Measurements from ENCODE around the gene KLF15. TPM values are rescaled to one million over a fixed set of nuclear protein-coding genes. Genes with fewer than 3 reads are reported as not detected.
A peak's percentile ranks its signal among the peaks of the same experiment; 100 is the strongest.

Gene KLF15
- total RNA-seq, 2 experiments from 2014 or later, result 0.11 to 0.22 TPM

DNA sequence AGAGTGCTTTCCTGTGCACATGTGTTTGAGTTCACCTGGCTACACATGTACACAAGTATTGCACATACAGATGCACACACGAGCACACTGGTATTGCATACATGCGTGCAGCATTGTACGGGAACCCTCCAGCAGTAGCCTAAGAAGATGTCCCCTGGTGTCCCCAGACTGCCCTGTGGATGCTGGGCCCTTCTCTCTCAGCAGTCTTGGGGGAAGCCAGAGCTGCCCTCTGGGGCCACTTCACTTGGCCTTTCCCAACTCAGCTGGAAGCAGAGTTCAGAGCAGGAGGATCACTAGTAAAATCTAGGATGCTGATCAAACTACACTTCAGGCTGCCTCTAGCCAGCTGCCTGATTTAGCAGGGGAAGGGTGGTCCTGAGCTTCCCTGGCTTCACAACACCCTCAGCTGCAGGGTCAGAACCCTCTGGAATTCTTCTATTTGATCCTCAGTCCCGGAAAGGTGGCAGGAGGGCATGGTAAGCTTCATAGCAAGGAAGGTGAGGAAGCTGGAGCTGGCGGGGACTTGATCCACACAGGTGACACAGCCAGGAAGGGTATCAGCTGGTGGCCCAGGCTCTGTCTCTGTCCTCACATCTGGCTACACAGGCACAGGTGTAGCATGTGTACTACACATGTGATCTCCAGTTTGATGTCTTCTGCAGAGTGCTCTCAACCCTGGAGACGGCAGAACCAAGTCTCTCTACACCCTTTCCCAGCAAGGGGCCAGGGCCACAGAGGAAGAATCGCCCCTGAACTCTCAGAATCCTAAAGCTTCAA, 36.5 kb downstream of the KLF15 start:
- no peak overlapping the region for H3K27ac Mint-ChIP-seq
- H3K27me3 Mint-ChIP-seq, result peaks cover 2% of the 10 kb centered on the region
- H3K4me3 Mint-ChIP-seq, result no peak overlapping the region
- H3K36me3 Mint-ChIP-seq, result no peaks in the 10 kb centered on the region
- ATAC-seq (ENCODE audit: low read depth) (no peak), DNase-seq (peak; percentile 8)
- H3K9me3 Mint-ChIP-seq, result no peaks in the 10 kb centered on the region
- H3K4me1 Mint-ChIP-seq, result no peaks in the 10 kb centered on the region
- POLR2A ChIA-PET, result no interaction called here

DNA sequence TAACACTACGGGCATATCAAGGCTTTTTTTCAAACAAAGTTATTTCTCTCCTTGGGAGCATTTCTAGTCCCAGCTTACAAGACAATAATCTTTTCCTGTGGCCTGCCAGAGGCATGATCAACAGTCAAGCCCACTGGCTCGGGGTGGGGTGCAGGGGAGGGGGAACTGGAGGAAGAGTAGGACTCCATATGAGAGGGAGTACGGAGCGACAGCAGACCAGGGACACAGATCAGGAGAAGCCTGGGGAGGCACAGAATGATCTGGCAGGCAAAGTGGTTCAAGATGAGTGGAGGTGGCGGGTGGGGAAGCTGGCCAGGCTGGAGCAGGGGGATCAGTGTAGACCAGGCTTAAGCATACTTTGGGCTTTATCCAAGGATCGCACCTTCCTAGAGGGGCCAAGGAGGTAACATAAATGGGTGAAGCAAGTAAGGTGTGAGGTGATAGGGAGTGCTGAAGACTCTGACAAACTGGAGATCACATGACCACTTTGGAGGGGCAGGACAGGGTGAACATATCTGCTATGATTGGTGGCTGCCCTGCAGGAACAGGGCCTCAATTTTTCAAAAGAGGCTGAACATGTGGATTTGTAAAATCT, 37.4 kb downstream of the KLF15 start:
- H3K9me3 Mint-ChIP-seq, result no peaks in the 10 kb centered on the region
- no peak overlapping the region for H3K27ac Mint-ChIP-seq

DNA sequence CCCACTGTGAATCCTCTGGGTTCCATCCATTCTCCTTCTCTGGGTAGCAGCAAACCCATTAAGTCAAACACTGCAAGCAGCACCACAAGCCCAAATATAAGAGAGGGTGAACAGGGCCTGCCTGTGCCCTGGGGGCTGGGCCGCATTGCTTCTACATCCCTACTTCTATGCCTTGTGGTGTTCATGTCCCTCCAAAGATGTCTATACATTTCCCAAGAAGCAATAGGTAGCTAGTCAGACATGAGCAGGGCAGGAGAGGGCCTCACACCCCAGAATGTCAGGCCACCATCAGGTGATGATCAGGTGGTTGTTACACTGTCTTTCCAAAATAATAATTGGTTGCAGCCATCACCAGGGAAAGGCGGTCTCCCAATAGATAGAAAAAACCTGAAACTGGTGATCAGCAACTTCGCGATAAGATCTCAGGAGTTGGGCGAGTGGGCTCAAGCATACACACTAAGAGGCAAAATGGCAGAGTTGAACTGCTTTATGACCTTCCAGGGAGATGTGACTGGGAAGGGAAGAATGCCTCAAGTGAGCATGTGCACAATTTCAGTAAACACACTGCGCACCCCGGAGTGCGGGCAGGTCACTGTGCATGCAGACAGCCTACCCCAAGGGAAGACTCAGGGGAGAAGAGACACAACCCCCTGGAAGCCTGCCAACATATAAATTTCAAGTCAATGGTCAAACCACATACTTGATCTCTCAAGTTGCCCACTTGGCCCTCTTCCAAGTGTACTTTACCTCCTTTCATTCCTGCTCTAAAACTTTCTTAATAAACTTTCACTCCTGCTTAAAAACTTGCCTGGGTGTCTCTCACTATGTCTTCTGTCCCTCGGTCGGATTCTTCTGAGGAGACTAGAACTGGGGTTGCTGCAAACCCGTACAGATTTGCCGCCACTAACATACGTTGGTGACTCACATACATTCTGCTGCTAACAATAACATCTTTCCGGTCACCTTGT, 39.9 kb downstream of the KLF15 start:
- no peak for DNase-seq
- POLR2A ChIA-PET, result no interaction called here
- H3K27ac Mint-ChIP-seq, result no peak overlapping the region

More for the DNA sequence above, 37.4 kb downstream of the KLF15 start:
- peaks cover 2% of the 10 kb centered on the region for H3K27me3 Mint-ChIP-seq
- no peaks in the 10 kb centered on the region for H3K36me3 Mint-ChIP-seq
- POLR2A ChIA-PET, result no interaction called here
- H3K4me1 Mint-ChIP-seq, result no peaks in the 10 kb centered on the region
- ATAC-seq (ENCODE audit: low read depth) (no peak), DNase-seq (no peak)
- no peak overlapping the region for H3K4me3 Mint-ChIP-seq

DNA sequence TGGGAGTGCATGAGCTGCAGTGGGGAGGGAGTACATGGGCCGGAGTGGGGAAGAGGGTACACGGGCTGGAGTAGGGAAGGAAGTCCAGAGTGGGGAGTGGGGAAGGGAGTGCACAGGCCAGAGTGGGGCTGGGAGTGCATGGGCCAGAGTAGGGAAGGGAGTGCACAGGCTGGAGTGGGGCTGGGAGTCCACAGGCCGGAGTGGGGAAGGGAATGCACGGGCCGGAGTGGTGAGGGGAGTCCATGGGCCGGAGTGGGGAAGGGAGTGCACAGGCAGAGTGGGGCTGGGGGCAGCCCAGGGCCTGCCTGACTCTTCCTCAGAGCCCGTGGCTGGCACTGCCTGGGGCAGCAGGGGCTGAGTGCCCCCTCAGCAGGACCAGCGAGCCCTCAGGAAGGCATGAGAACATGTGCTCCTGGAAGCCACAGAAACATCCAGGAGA, 40.7 kb downstream of the KLF15 start:
- POLR2A ChIA-PET, result no interaction called here
- no peaks in the 10 kb centered on the region for H3K4me1 Mint-ChIP-seq
- no peaks in the 10 kb centered on the region for H3K27me3 Mint-ChIP-seq
- no peaks in the 10 kb centered on the region for H3K9me3 Mint-ChIP-seq
- H3K4me3 Mint-ChIP-seq, result no peak overlapping the region
- no peak for DNase-seq
- no peaks in the 10 kb centered on the region for H3K36me3 Mint-ChIP-seq
- no peak overlapping the region for H3K27ac Mint-ChIP-seq
- no peak for ATAC-seq (ENCODE audit: low read depth)

More for the DNA sequence above, 39.9 kb downstream of the KLF15 start:
- Mint-ChIP-seq H3K36me3 (no peaks in the 10 kb centered on the region), H3K9me3 (no peaks in the 10 kb centered on the region), H3K27me3 (peaks cover 1% of the 10 kb centered on the region), H3K4me3 (no peak overlapping the region), H3K4me1 (no peaks in the 10 kb centered on the region)
- no peak for ATAC-seq (ENCODE audit: low read depth)

DNA sequence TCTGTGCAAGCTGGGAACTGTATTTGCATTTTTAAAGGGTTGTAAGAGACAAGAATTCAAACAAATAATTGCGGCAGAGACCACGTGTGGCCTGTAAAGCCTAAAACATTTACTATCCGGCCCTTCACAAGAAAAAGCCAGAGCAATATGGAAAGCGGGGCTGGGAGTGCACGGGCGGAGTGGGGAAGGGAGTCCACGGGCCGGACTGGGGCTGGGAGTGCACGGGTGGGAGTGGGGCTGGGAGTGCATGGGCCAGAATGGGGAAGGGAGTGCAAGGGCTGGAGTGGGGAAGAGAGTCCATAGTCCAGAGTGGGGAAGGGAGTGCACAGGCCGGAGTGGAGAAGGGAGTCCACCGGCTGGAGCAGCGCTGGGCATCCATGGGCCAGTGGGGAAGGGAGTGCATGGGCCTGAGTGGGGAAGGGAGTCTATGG, 41.2 kb downstream of the KLF15 start:
- H3K27me3 Mint-ChIP-seq, result no peaks in the 10 kb centered on the region
- DNase-seq, result no peak
- no peak overlapping the region for H3K4me3 Mint-ChIP-seq
- no peaks in the 10 kb centered on the region for H3K4me1 Mint-ChIP-seq
- no peaks in the 10 kb centered on the region for H3K36me3 Mint-ChIP-seq
- no peak for ATAC-seq (ENCODE audit: low read depth)
- H3K9me3 Mint-ChIP-seq, result no peaks in the 10 kb centered on the region
- POLR2A ChIA-PET, result no interaction called here
- H3K27ac Mint-ChIP-seq, result no peak overlapping the region

DNA sequence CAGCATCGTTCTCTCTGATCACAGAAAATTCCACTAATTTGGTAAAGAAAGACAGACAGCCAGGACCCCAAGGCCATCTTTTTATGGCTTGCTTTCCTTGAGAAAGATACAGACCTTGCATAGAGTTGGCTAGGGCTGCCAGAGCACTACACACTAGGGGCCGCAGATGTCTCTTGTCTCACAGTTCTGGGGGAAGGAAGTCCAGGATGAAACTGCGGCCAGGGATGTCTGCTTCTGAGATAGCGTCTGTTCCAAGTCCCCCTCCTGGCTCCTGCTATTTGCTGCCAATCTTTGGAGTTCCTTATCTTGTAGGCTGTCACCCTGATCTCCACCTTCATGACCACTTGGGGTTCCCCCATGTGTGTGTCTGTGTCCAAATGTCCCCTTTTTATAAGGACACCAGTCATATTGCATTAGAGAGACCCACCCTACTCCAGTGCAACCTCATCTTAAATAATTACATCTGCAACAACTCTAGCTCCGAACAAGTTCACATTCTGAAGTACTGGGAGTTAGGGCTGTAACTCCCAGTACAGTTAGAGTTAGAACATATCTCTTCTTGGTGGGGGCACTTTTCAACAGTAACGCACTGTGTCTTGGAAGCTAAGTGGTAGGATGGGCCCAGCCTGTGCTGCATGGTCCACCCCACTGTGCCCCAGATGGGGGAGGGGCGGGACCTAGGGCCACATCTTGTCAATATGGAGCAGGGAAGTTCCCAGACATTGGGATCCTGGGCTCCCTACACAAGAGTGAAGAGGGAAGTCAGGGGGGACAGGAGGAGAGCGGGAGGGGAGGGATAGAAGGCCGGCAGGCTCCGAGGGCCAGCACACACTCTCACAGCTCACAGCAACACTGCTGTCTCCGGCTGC, 42.2 kb downstream of the KLF15 start:
- POLR2A ChIA-PET, result no interaction called here
- no peaks in the 10 kb centered on the region for H3K36me3 Mint-ChIP-seq
- H3K4me1 Mint-ChIP-seq, result no peaks in the 10 kb centered on the region
- H3K9me3 Mint-ChIP-seq, result no peaks in the 10 kb centered on the region
- ATAC-seq (ENCODE audit: low read depth), result no peak
- DNase-seq, result no peak
- H3K27ac Mint-ChIP-seq, result no peak overlapping the region
- peaks cover 3% of the 10 kb centered on the region for H3K27me3 Mint-ChIP-seq
- no peak overlapping the region for H3K4me3 Mint-ChIP-seq

GRCh38 chr3:126314305-126314789, 42.9 kb downstream of the KLF15 start:
- DNase-seq (no peak), ATAC-seq (ENCODE audit: low read depth) (no peak)
- no peaks in the 10 kb centered on the region for H3K4me1 Mint-ChIP-seq
- POLR2A ChIA-PET, result no interaction called here
- H3K27me3 Mint-ChIP-seq, result peaks cover 3% of the 10 kb centered on the region
- no peaks in the 10 kb centered on the region for H3K36me3 Mint-ChIP-seq
- H3K27ac Mint-ChIP-seq, result no peak overlapping the region
- H3K9me3 Mint-ChIP-seq, result no peaks in the 10 kb centered on the region
- H3K4me3 Mint-ChIP-seq, result no peak overlapping the region

- Mint-ChIP-seq H3K27ac (no peak overlapping the region), H3K36me3 (no peaks in the 10 kb centered on the region), H3K27me3 (peaks cover 3% of the 10 kb centered on the region), H3K9me3 (no peaks in the 10 kb centered on the region), H3K4me1 (no peaks in the 10 kb centered on the region), H3K4me3 (no peak overlapping the region)
- POLR2A ChIA-PET, result no interaction called here
- DNase-seq (no peak), ATAC-seq (ENCODE audit: low read depth) (no peak)
These were observed 43.5 kb downstream of the KLF15 start for GRCh38 chr3:126313580-126314304.

- Mint-ChIP-seq H3K4me1 (no peaks in the 10 kb centered on the region), H3K9me3 (no peaks in the 10 kb centered on the region), H3K36me3 (no peaks in the 10 kb centered on the region), H3K27ac (no peak overlapping the region), H3K27me3 (peaks cover 3% of the 10 kb centered on the region), H3K4me3 (no peak overlapping the region)
- no peak for ATAC-seq (ENCODE audit: low read depth)
- POLR2A ChIA-PET, result no interaction called here
- DNase-seq, result no peak
These were observed 44.0 kb downstream of the KLF15 start for GRCh38 chr3:126313166-126313565.

- POLR2A ChIA-PET, result no interaction called here
- H3K27ac Mint-ChIP-seq, result no peak overlapping the region
- no peaks in the 10 kb centered on the region for H3K4me1 Mint-ChIP-seq
- H3K36me3 Mint-ChIP-seq, result no peaks in the 10 kb centered on the region
- no peaks in the 10 kb centered on the region for H3K9me3 Mint-ChIP-seq
- peaks cover 3% of the 10 kb centered on the region for H3K27me3 Mint-ChIP-seq
- DNase-seq (no peak), ATAC-seq (ENCODE audit: low read depth) (no peak)
- H3K4me3 Mint-ChIP-seq, result no peak overlapping the region
These were observed 44.9 kb downstream of the KLF15 start for GRCh38 chr3:126312341-126312740.

DNA sequence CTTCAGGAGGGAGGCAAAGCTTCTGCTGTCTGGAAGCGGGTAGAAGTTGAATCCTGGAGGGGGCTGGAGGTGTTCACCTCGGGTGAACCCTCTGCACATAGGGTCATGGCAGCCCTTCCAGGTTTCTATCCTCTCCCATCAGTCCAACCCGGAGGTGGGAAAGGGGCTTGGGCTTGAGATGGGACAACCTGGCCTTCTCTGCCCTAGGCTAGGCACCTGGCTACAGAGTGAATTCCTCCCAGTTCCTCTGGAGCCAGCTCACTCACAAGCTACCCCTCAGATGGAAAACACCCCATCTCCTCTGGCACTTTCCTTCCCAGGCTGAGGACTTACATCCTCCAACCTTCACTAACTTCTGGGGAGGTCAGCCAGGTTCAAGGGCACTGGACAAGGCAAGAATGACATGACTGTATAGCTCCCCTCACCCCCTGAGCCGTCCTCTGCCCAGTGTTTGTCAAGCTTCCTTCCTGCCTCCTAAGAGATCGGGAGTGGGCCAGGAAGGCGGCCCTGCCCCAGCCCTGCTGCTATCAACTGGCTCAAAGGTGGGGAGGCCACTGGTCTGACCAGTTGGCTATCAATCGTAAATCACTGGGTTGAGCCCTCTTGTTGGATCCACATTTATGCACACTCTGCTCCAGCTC, 45.8 kb downstream of the KLF15 start:
- DNase-seq (no peak), ATAC-seq (ENCODE audit: low read depth) (no peak)
- H3K27ac Mint-ChIP-seq, result no peak overlapping the region
- peaks cover 3% of the 10 kb centered on the region for H3K27me3 Mint-ChIP-seq
- H3K4me3 Mint-ChIP-seq, result no peak overlapping the region
- no peaks in the 10 kb centered on the region for H3K4me1 Mint-ChIP-seq
- H3K36me3 Mint-ChIP-seq, result no peaks in the 10 kb centered on the region
- POLR2A ChIA-PET, result no interaction called here
- no peaks in the 10 kb centered on the region for H3K9me3 Mint-ChIP-seq

- H3K4me1 Mint-ChIP-seq, result no peaks in the 10 kb centered on the region
- H3K4me3 Mint-ChIP-seq, result no peak overlapping the region
- DNase-seq (no peak), ATAC-seq (ENCODE audit: low read depth) (no peak)
- no peaks in the 10 kb centered on the region for H3K36me3 Mint-ChIP-seq
- POLR2A ChIA-PET, result no interaction called here
- H3K27ac Mint-ChIP-seq, result no peak overlapping the region
- H3K27me3 Mint-ChIP-seq, result peaks cover 3% of the 10 kb centered on the region
- no peaks in the 10 kb centered on the region for H3K9me3 Mint-ChIP-seq
These were observed 46.4 kb downstream of the KLF15 start for GRCh38 chr3:126310816-126311215.
